ENCODE measurements around the gene CLCN1. TPM values are rescaled to one million over a fixed set of nuclear protein-coding genes. Genes with fewer than 3 reads are reported as not detected.
"Not testable (repeated sequence)": the region's sequence is repeated elsewhere in the genome, so short reads cannot be mapped to it uniquely, and the experiment has no call there.

The CLCN1 gene
- total RNA-seq, 1 donor from 2014 or later = not detected

DNA sequence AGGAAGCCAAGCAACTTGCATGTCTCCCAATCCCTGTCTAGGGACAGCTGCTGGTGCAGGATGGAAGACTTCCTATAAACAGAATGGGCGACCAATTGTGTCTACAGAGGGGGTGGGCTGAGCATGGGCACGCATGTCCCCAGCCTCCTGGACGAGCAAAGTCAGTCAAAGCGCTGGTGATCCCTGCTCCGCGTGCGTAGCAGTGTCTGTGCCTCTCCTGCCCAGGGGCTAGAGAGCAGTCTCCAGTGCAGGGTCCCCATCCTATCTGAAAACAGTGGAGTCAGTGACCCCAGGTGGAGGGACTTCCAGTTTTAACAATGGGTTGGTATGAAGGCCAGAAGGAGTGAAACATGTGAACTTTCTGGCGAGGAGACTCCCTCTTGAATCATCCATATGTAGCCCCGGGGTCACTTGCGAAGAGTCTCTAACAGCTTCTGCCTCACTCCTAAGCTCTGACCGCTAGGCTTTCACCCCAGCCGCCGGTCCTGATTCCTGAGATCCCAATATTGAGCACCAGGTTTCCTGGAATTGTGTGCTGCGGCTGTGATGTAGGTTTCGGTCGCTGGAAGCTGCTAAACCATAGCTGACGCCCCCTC is 28.5 kb upstream of the CLCN1 start:
- intact Hi-C loops (cut with DNase I) = loop anchor here (5.0 kb wide), 1 partner anchor 95 kb away; the partner anchor contains the start of gene ZYX
- DNase-seq (ENCODE audit: extremely low spot score in 2 of 2) = no peak
- Histone ChIP-seq H3K27me3 (no peaks in the 10 kb centered on the region), H3K36me3 (peaks cover 0 to 9% of the 10 kb centered on the region in 2 donors), H3K4me3 (peak overlapping the region; percentile 85 to 86), H3K9me3 (no peaks in the 10 kb centered on the region), H3K27ac (peak overlapping the region; percentile 81), H3K4me1 (peaks cover 31% of the 10 kb centered on the region)
- TF ChIP-seq CTCF (IDR thresholded peaks at IDR 0.05) (no peak), POLR2A (IDR thresholded peaks at IDR 0.05) (no peak), POLR2AphosphoS5 (IDR thresholded peaks at IDR 0.05; ENCODE audit: insufficient read depth in 1 of 2, low read depth in 1 of 2) (no peak)

GRCh38 chr7:143287935-143288826 is 27.7 kb upstream of the CLCN1 start, which contains the start of gene CASP2:
Gene CASP2 (plus strand): TSS chr7:143288351. CDS start chr7:143288456, 105 bp downstream.
- H3K4me3 ChIP-seq = peak within 1 kb of the TSS; percentile 85 to 86
- peak in 1 of 2 donors; percentile 95 for DNase-seq (ENCODE audit: extremely low spot score in 2 of 2)
- H3K4me1 ChIP-seq = peaks cover 31% of the 10 kb centered on the region
- H3K27me3 ChIP-seq = no peaks in the 10 kb centered on the region
- H3K9me3 ChIP-seq = no peaks in the 10 kb centered on the region
- H3K27ac ChIP-seq = peak within 1 kb of the TSS; percentile 81
- intact Hi-C loops (cut with DNase I) = loop anchor here (5.0 kb wide), 1 partner anchor 94 kb away; the partner anchor contains the start of gene ZYX
- peaks cover 0 to 17% of the 10 kb centered on the region in 2 donors for H3K36me3 ChIP-seq
- TF ChIP-seq CTCF (IDR thresholded peaks at IDR 0.05) (no peak), POLR2A (IDR thresholded peaks at IDR 0.05) (peak in 1 of 2 donors; percentile 36), POLR2AphosphoS5 (IDR thresholded peaks at IDR 0.05; ENCODE audit: insufficient read depth in 1 of 2, low read depth in 1 of 2) (peak; percentile 36 to 93)

DNA sequence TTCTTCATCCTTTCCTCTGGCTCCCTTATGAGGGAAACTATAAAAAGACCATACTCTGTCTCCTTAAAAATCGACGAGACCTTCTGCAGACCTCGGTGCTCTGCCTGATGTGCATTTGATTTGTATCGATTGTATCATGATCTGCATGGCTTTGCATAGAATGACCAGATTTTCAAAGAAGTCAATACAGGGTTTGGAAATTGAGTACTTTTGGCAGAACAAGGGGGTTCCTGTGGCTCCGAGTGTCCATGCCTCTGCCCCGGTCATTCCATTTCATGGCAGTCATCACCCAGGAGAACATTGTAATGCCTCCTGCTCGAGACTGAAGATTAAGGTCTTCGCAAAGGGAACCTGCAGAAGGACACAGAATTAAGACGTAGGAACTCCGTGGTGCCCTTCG is 27.1 kb upstream of the CLCN1 start:
- peak overlapping the region; percentile 85 to 86 for H3K4me3 ChIP-seq
- intact Hi-C loops (cut with DNase I) = loop anchor here (5.0 kb wide), 1 partner anchor 93 kb away; the partner anchor contains the start of gene ZYX
- H3K4me1 ChIP-seq = peaks cover 31% of the 10 kb centered on the region
- TF ChIP-seq CTCF (IDR thresholded peaks at IDR 0.05) (no peak), POLR2A (IDR thresholded peaks at IDR 0.05) (no peak), POLR2AphosphoS5 (IDR thresholded peaks at IDR 0.05; ENCODE audit: insufficient read depth in 1 of 2, low read depth in 1 of 2) (no peak)
- peaks cover 0 to 23% of the 10 kb centered on the region in 2 donors for H3K36me3 ChIP-seq
- no peaks in the 10 kb centered on the region for H3K9me3 ChIP-seq
- no peak for DNase-seq (ENCODE audit: extremely low spot score in 2 of 2)
- H3K27me3 ChIP-seq = no peaks in the 10 kb centered on the region
- H3K27ac ChIP-seq = peak overlapping the region; percentile 81

- no peaks in the 10 kb centered on the region for H3K27me3 ChIP-seq
- no peaks in the 10 kb centered on the region for H3K9me3 ChIP-seq
- peak overlapping the region; percentile 81 for H3K27ac ChIP-seq
- no peak for DNase-seq (ENCODE audit: extremely low spot score in 2 of 2)
- H3K4me1 ChIP-seq = peaks cover 31% of the 10 kb centered on the region
- peak overlapping the region; percentile 85 to 86 for H3K4me3 ChIP-seq
- intact Hi-C loops (cut with DNase I) = loop anchor here (5.0 kb wide), 1 partner anchor 93 kb away; the partner anchor contains the start of gene ZYX
- peaks cover 0 to 29% of the 10 kb centered on the region in 2 donors for H3K36me3 ChIP-seq
- TF ChIP-seq POLR2AphosphoS5 (IDR thresholded peaks at IDR 0.05; ENCODE audit: insufficient read depth in 1 of 2, low read depth in 1 of 2) (no peak), POLR2A (IDR thresholded peaks at IDR 0.05) (no peak), CTCF (IDR thresholded peaks at IDR 0.05) (no peak)
Observed at GRCh38 chr7:143289421-143289820, 26.5 kb upstream of the CLCN1 start.

DNA sequence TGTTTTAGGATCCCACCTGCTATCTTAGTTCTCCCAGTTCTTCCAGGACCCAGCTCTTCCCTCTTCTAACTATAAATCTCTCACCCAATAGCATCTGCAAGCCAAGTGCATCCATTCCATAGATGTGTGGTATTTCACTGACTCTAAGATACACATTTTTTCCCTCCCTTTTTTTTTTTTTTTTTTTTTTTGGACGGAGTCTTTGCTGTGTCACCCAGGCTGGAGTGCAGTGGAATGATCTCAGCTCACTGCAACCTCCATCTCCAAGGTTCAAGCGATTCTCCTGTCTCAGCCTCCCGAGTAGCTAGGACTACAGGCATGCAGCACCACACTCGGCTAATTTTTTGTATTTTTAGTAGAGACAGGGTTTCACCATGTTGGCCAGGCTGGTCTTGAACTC is 26.0 kb upstream of the CLCN1 start:
- peaks cover 31% of the 10 kb centered on the region for H3K4me1 ChIP-seq
- H3K4me3 ChIP-seq; DNase-seq (ENCODE audit: extremely low spot score in 2 of 2); H3K27me3 ChIP-seq; H3K9me3 ChIP-seq; H3K27ac ChIP-seq: not testable (repeated sequence)
- intact Hi-C loops (cut with DNase I) = loop anchor here (5.0 kb wide), 1 partner anchor 92 kb away; the partner anchor contains the start of gene ZYX
- peaks cover 0 to 34% of the 10 kb centered on the region in 2 donors for H3K36me3 ChIP-seq

All from vagina (tissue), 2 donors.